Panc1 (cell line): ENCODE results near the gene FUT8.

Source experiments
- POLR2AphosphoS5 ChIP-seq: IDR thresholded peaks from 2 replicates; pipeline ENCODE4 v1.6.1; 2012; ENCODE audit warnings: mild to moderate bottlenecking, low read depth, low read length, moderate library complexity
- SIN3A ChIP-seq: IDR thresholded peaks from 2 replicates; pipeline ENCODE4 v1.6.1; 2012; ENCODE audit warnings: low read depth, mild to moderate bottlenecking, low read length, moderate library complexity, borderline replicate concordance; ENCODE audit not compliant: insufficient read depth
- TCF7L2 ChIP-seq: IDR thresholded peaks from 2 replicates; pipeline ENCODE4 v1.6.1; 2011; ENCODE audit warnings: mild to moderate bottlenecking, low read depth, low read length, inconsistent platforms
- TF ChIP-seq, protein P1 (sequence below): fragments of 450-650 bp; IDR thresholded peaks from 2 replicates; pipeline ENCODE4 v1.5.1; 2017; ENCODE audit warnings: mild to moderate bottlenecking

DNA sequence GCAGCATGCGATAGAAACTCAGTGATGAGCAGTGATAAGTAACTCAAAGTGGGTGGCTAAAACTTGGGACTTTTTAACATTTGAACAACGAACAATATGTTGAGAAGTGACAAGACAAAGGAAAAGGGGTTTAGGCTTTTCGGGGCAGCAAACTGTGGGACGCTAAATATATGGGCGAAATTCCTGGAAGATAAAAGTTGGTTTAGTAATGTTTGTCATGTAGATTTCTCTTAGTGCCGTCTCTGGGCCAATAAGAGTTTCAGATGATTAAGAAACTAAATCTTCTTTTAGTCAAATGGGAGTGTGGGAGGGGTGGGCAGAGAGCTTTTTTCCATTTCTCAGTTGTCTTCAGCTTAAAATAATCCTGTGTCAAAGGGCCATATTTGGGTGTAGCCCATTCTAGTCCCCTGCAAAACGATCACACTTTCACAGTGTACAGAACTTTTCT lies 41.7 kb upstream of the FUT8 start:
- TF ChIP-seq, protein P1, sequence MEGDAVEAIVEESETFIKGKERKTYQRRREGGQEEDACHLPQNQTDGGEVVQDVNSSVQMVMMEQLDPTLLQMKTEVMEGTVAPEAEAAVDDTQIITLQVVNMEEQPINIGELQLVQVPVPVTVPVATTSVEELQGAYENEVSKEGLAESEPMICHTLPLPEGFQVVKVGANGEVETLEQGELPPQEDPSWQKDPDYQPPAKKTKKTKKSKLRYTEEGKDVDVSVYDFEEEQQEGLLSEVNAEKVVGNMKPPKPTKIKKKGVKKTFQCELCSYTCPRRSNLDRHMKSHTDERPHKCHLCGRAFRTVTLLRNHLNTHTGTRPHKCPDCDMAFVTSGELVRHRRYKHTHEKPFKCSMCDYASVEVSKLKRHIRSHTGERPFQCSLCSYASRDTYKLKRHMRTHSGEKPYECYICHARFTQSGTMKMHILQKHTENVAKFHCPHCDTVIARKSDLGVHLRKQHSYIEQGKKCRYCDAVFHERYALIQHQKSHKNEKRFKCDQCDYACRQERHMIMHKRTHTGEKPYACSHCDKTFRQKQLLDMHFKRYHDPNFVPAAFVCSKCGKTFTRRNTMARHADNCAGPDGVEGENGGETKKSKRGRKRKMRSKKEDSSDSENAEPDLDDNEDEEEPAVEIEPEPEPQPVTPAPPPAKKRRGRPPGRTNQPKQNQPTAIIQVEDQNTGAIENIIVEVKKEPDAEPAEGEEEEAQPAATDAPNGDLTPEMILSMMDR, result no peak
- no peak for TF ChIP-seq POLR2AphosphoS5
- TF ChIP-seq TCF7L2, result no peak
- TF ChIP-seq SIN3A, result no peak
